Lower leg skin (tissue), 4 donors: ENCODE results near the gene MYO1E. TPM values are rescaled to one million over a fixed set of nuclear protein-coding genes. Genes with fewer than 3 reads are reported as not detected.

Experiments
- DNase-seq, 2 donors: peaks; one replicate each; pipeline ENCODE4 v3.0.0-alpha.2; 2019; ENCODE audit warnings: low spot score in 2 of 2
- H3K4me3 ChIP-seq: fragments of 200-600 bp; sonication (generic); 2 replicates; pipeline ENCODE4 v1.5.1; 2017; ENCODE audit warnings: mild to moderate bottlenecking, low read depth; ENCODE audit not compliant: poor library complexity, severe bottlenecking
- CTCF ChIP-seq, 3 donors: fragments of 450-650 bp; IDR thresholded peaks; one replicate each; pipeline ENCODE4 v1.5.1; 2016; ENCODE audit warnings: antibody characterized with exemption in 3 of 3, mild to moderate bottlenecking in 3 of 3, moderate library complexity in 2 of 3
- POLR2A ChIP-seq, 2 donors: fragments of 450-650 bp; IDR thresholded peaks; one replicate each; pipeline ENCODE4 v1.6.1; 2016 to 2017; ENCODE audit warnings: antibody characterized with exemption in 2 of 2, mild to moderate bottlenecking in 1 of 2, moderate library complexity in 1 of 2
- WGBS, 2 donors: methylation state at CpG; one replicate each; pipeline ENCODE4 v1.1.5; 2018; 5-methylcytosine and 5-hydroxymethylcytosine counted together
- intact Hi-C: fragments of 100-400 bp; cut with DNase I; formaldehyde crosslinking; loops from one replicate; pipeline ENCODE4 v1.15.0; 2023; ENCODE audit warnings: low total_unique reads
- total RNA-seq, 4 donors: library from RNA; depleted of rRNA; stranded (reverse); fragments of >200 nt; gene quantifications; one replicate each; pipeline ENCODE4 v1.1.0, GENCODE V29; 2016

Gene MYO1E
- total RNA-seq, 4 donors from 2014 or later, result 134 to 218 (median 183) TPM

GRCh38 chr15:59268852-59269407, 103.7 kb downstream of the MYO1E start:
- no peak overlapping the region for H3K4me3 ChIP-seq
- WGBS, 2 donors, result 91% methylated on average over 10 of the region's 10 CpGs
- no peak for DNase-seq
- TF ChIP-seq CTCF (IDR thresholded peaks at IDR 0.05), result no peak
- no peak for TF ChIP-seq POLR2A (IDR thresholded peaks at IDR 0.05)
- intact Hi-C loops, result no loop called here

DNA sequence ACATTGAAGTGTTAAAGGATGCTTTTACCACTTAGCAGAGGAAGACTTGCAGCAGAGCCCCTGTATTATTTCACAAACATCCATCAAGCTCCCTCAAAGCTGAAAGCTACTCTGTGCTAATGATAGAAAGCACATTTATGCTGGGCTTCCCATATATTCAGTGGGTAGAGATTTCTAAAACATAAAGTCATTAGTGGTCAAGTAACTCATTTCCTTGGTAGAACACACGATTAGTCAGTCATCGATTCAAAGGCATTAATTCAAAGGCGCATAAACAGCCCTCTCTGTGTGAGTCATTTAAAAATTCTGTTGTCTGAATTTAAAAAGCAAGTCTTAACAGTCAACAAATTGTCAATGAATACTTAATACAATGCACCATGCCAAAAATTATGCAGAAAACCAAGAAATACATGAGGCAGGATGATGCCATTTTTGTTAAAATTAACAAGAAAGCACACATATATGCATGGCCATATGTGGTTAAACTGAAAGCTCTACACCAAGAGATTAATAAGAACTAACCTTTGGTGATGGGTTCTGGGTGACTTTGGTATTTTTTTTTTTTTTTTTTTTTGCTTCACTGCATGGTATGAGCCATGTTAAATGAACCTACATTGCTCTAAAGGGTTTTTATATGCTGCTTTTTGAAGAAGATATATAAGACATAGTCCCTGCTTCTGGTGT, 104.4 kb downstream of the MYO1E start:
- 72 to 73% methylated on average over 3 of the region's 3 CpGs for WGBS, 2 donors

GRCh38 chr15:59266028-59266427, 106.6 kb downstream of the MYO1E start:
- TF ChIP-seq CTCF (IDR thresholded peaks at IDR 0.05) (no peak), POLR2A (IDR thresholded peaks at IDR 0.05) (no peak)
- intact Hi-C loops, result no loop called here
- DNase-seq, result peak in 1 of 2 donors; percentile 61
- WGBS, 2 donors, result 80 to 90% methylated on average over 5 of the region's 5 CpGs
- H3K4me3 ChIP-seq, result no peak overlapping the region

More for the DNA sequence above, 104.4 kb downstream of the MYO1E start:
- no peak for DNase-seq
- intact Hi-C loops, result no loop called here
- TF ChIP-seq POLR2A (IDR thresholded peaks at IDR 0.05) (no peak), CTCF (IDR thresholded peaks at IDR 0.05) (no peak)
- no peak overlapping the region for H3K4me3 ChIP-seq

DNA sequence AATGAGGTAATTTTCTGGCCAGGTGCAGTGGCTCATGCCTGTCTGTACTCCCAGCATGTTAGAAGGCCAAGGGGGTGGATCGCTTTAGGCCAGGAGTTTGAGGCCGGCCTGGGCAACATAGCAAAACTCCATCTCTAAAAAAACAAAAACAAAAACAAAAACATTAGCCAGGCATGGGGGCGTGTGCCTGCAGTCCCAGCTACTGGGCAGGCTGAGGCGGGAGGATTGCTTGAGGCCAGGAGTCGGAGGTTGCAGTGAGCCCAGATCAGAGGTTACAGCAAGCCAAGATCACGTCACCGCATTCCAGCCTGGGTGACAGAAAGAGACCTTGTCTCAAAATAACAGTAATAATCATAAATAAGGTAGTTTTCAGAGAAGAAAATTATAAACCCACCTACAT, 110.4 kb downstream of the MYO1E start:
- peak in 1 of 2 donors; percentile 53 for DNase-seq
- no peak for TF ChIP-seq CTCF (IDR thresholded peaks at IDR 0.05)
- TF ChIP-seq POLR2A (IDR thresholded peaks at IDR 0.05), result no peak
- no peak overlapping the region for H3K4me3 ChIP-seq
- intact Hi-C loops, result no loop called here
- WGBS, 2 donors, result 97 to 98% methylated on average over 7 of the region's 7 CpGs

GRCh38 chr15:59260090-59260489, 112.6 kb downstream of the MYO1E start:
- TF ChIP-seq POLR2A (IDR thresholded peaks at IDR 0.05) (no peak), CTCF (IDR thresholded peaks at IDR 0.05) (no peak)
- peak in 1 of 2 donors; percentile 57 for DNase-seq
- H3K4me3 ChIP-seq, result no peak overlapping the region
- WGBS, 2 donors, result 89 to 93% methylated on average over 6 of the region's 6 CpGs
- intact Hi-C loops, result no loop called here
